Mucosa of descending colon (tissue), 3 donors: ENCODE data around the gene ACTN2. TPM values are rescaled to one million over a fixed set of nuclear protein-coding genes. Genes with fewer than 3 reads are reported as not detected.

Experiments used
- ATAC-seq: fragments of 200-7000 bp; cut with Tn5 transposase; one replicate; pipeline ENCODE4 v1.9.1; 2020; ENCODE audit warnings: mild to moderate bottlenecking, moderate library complexity
- DNase-seq, 3 donors: peaks; one replicate each; pipeline ENCODE4 v3.0.0-alpha.2; 2020
- H3K36me3 ChIP-seq: fragments of 200-600 bp; one replicate; pipeline ENCODE4 v1.8.0; 2021; ENCODE audit warnings: low read depth, mild to moderate bottlenecking
- H3K4me1 ChIP-seq: fragments of 200-600 bp; one replicate; pipeline ENCODE4 v1.8.0; 2021; ENCODE audit warnings: low read depth, mild to moderate bottlenecking
- H3K4me3 ChIP-seq: fragments of 200-600 bp; one replicate; pipeline ENCODE4 v1.8.0; 2021; ENCODE audit warnings: mild to moderate bottlenecking
- H3K9me3 ChIP-seq: fragments of 200-600 bp; one replicate; pipeline ENCODE4 v1.8.0; 2021; ENCODE audit warnings: mild to moderate bottlenecking
- intact Hi-C, 2 donors: fragments of 100-400 bp; cut with DNase I in 1 of 2; cut with micrococcal nuclease in 1 of 2; formaldehyde crosslinking; loops; one replicate each; pipeline versions ENCODE4 v1.11.0 to v1.11.1; 2022; cut with DNase I, micrococcal nuclease
- total RNA-seq, 3 donors: library from RNA; stranded (reverse); fragmentation: NEBNext Ultra II Directional in 2 of 3; extraction: Animal tissue kit (Norgen Biotek cat#: 25700) in 2 of 3; gene quantifications; one replicate each; pipeline versions ENCODE4 v1.2.1 to v1.2.4, GENCODE V29; 2021 to 2023
- TF ChIP-seq, protein P1 (sequence below): fragments of 200-600 bp; IDR thresholded peaks from one replicate; pipeline ENCODE4 v1.8.0; 2022; ENCODE audit warnings: antibody characterized with exemption, mild to moderate bottlenecking
- donor health status: DM: no; HTN: no; CAD: no; lungs with moderate emphysema.
- donor health status: DM: no; HTN: no; CAD: no.
- donor health status: DM: no; HTN: yes; CAD: no.

ACTN2 gene
- total RNA-seq, 3 donors from 2014 or later: 0.35 to 1.3 (median 0.60) TPM

GRCh38 chr1:236812334-236813030, 126.2 kb downstream of the ACTN2 start:
- Histone ChIP-seq H3K4me3 (no peak overlapping the region), H3K4me1 (no peaks in the 10 kb centered on the region), H3K9me3 (no peaks in the 10 kb centered on the region), H3K36me3 (no peaks in the 10 kb centered on the region)
- ATAC-seq (no peak), DNase-seq (no peak)
- intact Hi-C loops: no loop called here
- TF ChIP-seq, protein P1, sequence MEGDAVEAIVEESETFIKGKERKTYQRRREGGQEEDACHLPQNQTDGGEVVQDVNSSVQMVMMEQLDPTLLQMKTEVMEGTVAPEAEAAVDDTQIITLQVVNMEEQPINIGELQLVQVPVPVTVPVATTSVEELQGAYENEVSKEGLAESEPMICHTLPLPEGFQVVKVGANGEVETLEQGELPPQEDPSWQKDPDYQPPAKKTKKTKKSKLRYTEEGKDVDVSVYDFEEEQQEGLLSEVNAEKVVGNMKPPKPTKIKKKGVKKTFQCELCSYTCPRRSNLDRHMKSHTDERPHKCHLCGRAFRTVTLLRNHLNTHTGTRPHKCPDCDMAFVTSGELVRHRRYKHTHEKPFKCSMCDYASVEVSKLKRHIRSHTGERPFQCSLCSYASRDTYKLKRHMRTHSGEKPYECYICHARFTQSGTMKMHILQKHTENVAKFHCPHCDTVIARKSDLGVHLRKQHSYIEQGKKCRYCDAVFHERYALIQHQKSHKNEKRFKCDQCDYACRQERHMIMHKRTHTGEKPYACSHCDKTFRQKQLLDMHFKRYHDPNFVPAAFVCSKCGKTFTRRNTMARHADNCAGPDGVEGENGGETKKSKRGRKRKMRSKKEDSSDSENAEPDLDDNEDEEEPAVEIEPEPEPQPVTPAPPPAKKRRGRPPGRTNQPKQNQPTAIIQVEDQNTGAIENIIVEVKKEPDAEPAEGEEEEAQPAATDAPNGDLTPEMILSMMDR: no peak

Other genes starting within 250 kb of the ACTN2 start
- 10 to 100 TPM; 55.3 to 74.3 (median 56.4) TPM for gene LGALS8, start 162.5 kb upstream of the ACTN2 start, total RNA-seq
- 10 to 100 TPM; 22.0 to 27.2 (median 22.9) TPM for gene HEATR1, start 82.0 kb upstream of the ACTN2 start, total RNA-seq
- 10 to 100 TPM; 21.7 to 41.1 (median 23.5) TPM for gene MTR, start 108.8 kb downstream of the ACTN2 start, total RNA-seq